IMR-90 (cell line): ENCODE data around the gene KANSL1L. TPM values are rescaled to one million over a fixed set of nuclear protein-coding genes. Genes with fewer than 3 reads are reported as not detected.

ENCODE experiments used
- ATAC-seq: fragments of 200-7000 bp; cut with Tn5 transposase; 2 replicates; pipeline ENCODE4 v1.9.1; 2020; ENCODE audit warnings: low read depth, mild to moderate bottlenecking, moderate library complexity
- BruUV-seq: library from RNA; stranded (reverse); fragments of 400-500 nt; replicated peaks from 2 replicates; lab custom pipeline; 2021; lab: Mats Ljungman, UMichigan
- CTCF ChIA-PET: fragments of 300-600 bp; formaldehyde crosslinking; extraction: SDS; loops from one replicate; lab custom pipeline; 2021; ENCODE audit warnings: antibody characterized with exemption; lab: Yijun Ruan, JAX
- POLR2A ChIA-PET: fragments of 300-600 bp; sonication (Branson Sonifier 250); formaldehyde crosslinking; loops from one replicate; lab custom pipeline; 2022; ENCODE audit warnings: antibody characterized with exemption; ENCODE audit not compliant: unreplicated experiment; lab: Charles Lee
- DNase-seq: peaks from one replicate; pipeline ENCODE4 v3.0.0; 2013
- H2AFZ ChIP-seq: replicated peaks from 2 replicates; pipeline ENCODE3; 2013; ENCODE audit warnings: low read length, mild to moderate bottlenecking; ENCODE audit not compliant: poor library complexity
- H2AK5ac ChIP-seq: 2 replicates; pipeline ENCODE4 v1.6.1; 2013; ENCODE audit warnings: low read depth, low read length, inconsistent platforms
- H2AK9ac ChIP-seq: replicated peaks from 2 replicates; pipeline ENCODE3; 2013; ENCODE audit warnings: mild to moderate bottlenecking, low read depth, low read length, moderate library complexity; ENCODE audit not compliant: poor library complexity
- H2BK120ac ChIP-seq: 2 replicates; pipeline ENCODE4 v1.6.1; 2013; ENCODE audit warnings: low read depth, low read length, inconsistent platforms
- H2BK15ac ChIP-seq: 3 replicates; pipeline ENCODE4 v1.6.1; 2013; ENCODE audit warnings: low read depth, low read length, inconsistent platforms
- H2BK20ac ChIP-seq: 2 replicates; pipeline ENCODE4 v1.6.1; 2013; ENCODE audit warnings: low read depth, mild to moderate bottlenecking, inconsistent platforms, low read length, moderate library complexity
- H2BK5ac ChIP-seq: 2 replicates; pipeline ENCODE4 v1.6.1; 2013; ENCODE audit warnings: mild to moderate bottlenecking, low read depth, low read length, inconsistent platforms; ENCODE audit not compliant: poor library complexity, severe bottlenecking
- H3K14ac ChIP-seq: replicated peaks from 2 replicates; pipeline ENCODE4 v1.6.1; 2013; ENCODE audit warnings: low read depth, low read length, inconsistent platforms
- H3K18ac ChIP-seq: 2 replicates; pipeline ENCODE4 v1.6.1; 2013; ENCODE audit warnings: low read depth, low read length, control low read depth
- H3K23ac ChIP-seq: 2 replicates; pipeline ENCODE4 v1.6.1; 2013; ENCODE audit warnings: low read depth, low read length, inconsistent platforms
- H3K27ac ChIP-seq: 2 replicates; pipeline ENCODE4 v1.5.1; 2013; ENCODE audit warnings: mild to moderate bottlenecking, control low read depth, low read length; ENCODE audit not compliant: insufficient read depth
- H3K27me3 ChIP-seq: 2 replicates; pipeline ENCODE4 v1.6.1; 2013; ENCODE audit warnings: low read length; ENCODE audit not compliant: control insufficient read depth, insufficient read depth
- H3K36me3 ChIP-seq: 2 replicates; pipeline ENCODE4 v1.6.1; 2013; ENCODE audit warnings: low read length, mixed read lengths; ENCODE audit not compliant: control insufficient read depth, insufficient read depth
- H3K4ac ChIP-seq: 2 replicates; pipeline ENCODE4 v1.6.1; 2013; ENCODE audit warnings: low read depth, low read length, inconsistent platforms
- H3K4me1 ChIP-seq: 2 replicates; pipeline ENCODE4 v1.6.1; 2013; ENCODE audit warnings: low read length, mixed read lengths; ENCODE audit not compliant: control insufficient read depth, insufficient read depth
- H3K4me2 ChIP-seq: 2 replicates; pipeline ENCODE4 v1.6.1; 2013; ENCODE audit warnings: low read depth, mild to moderate bottlenecking, control low read depth, low read length, moderate library complexity
- H3K4me3 ChIP-seq: 2 replicates; pipeline ENCODE4 v1.5.1; 2013; ENCODE audit warnings: low read depth, mild to moderate bottlenecking, control low read depth, low read length, moderate library complexity; ENCODE audit not compliant: insufficient read depth
- H3K56ac ChIP-seq: 2 replicates; pipeline ENCODE4 v1.6.1; 2013; ENCODE audit warnings: low read length, inconsistent platforms; ENCODE audit not compliant: insufficient read depth; ENCODE audit errors: extremely low read depth
- H3K79me1 ChIP-seq, 2 experiments: 2 replicates each; pipeline ENCODE4 v1.6.1; 2013; ENCODE audit warnings: low read length in 2 of 2, inconsistent platforms in 1 of 2, low read depth in 1 of 2
- H3K9ac ChIP-seq: 2 replicates; pipeline ENCODE4 v1.6.1; 2013; ENCODE audit warnings: low read depth, low read length, control low read depth
- H3K9me1 ChIP-seq: 2 replicates; pipeline ENCODE4 v1.6.1; 2013; ENCODE audit warnings: low read length, inconsistent platforms; ENCODE audit not compliant: insufficient read depth
- H3K9me3 ChIP-seq: 2 replicates; pipeline ENCODE4 v1.6.1; 2013; ENCODE audit warnings: low read length; ENCODE audit not compliant: control insufficient read depth, insufficient read depth
- H4K20me1 ChIP-seq: 2 replicates; pipeline ENCODE4 v1.6.1; 2013; ENCODE audit warnings: low read length, inconsistent platforms; ENCODE audit not compliant: insufficient read depth
- H4K5ac ChIP-seq: 2 replicates; pipeline ENCODE4 v1.6.1; 2013; ENCODE audit warnings: mild to moderate bottlenecking, low read depth, low read length, control low read depth
- H4K8ac ChIP-seq, 2 experiments: 2 replicates each; pipeline ENCODE4 v1.6.1; 2013; ENCODE audit warnings: low read depth in 2 of 2, low read length in 2 of 2, control low read depth in 1 of 2, inconsistent platforms in 1 of 2
- H4K91ac ChIP-seq: 2 replicates; pipeline ENCODE4 v1.6.1; 2013; ENCODE audit warnings: low read depth, low read length, inconsistent platforms; ENCODE audit not compliant: insufficient read depth
- BHLHE40 ChIP-seq: fragments of 150-350 bp; IDR thresholded peaks from 2 replicates; pipeline ENCODE4 v1.6.1; 2016; ENCODE audit warnings: mild to moderate bottlenecking, low read depth, low read length
- CEBPB ChIP-seq: IDR thresholded peaks from 2 replicates; pipeline ENCODE4 v1.6.1; 2012; ENCODE audit warnings: low read depth, low read length, improper control_type of control experiment
- CHD1 ChIP-seq: IDR thresholded peaks from 2 replicates; pipeline ENCODE4 v1.6.1; 2012; ENCODE audit warnings: low read depth, low read length, improper control_type of control experiment
- CTCF ChIP-seq: conservative IDR thresholded peaks from 2 replicates; pipeline ENCODE4 v1.5.1; 2012; ENCODE audit warnings: mild to moderate bottlenecking, low read depth, low read length, improper control_type of control experiment
- FOS ChIP-seq: fragments of 150-350 bp; IDR thresholded peaks from 2 replicates; pipeline ENCODE4 v1.6.1; 2016; ENCODE audit warnings: low read depth, low read length
- MAFK ChIP-seq: IDR thresholded peaks from 2 replicates; pipeline ENCODE4 v1.6.1; 2012; ENCODE audit warnings: low read depth, low read length, improper control_type of control experiment
- MAZ ChIP-seq: IDR thresholded peaks from 2 replicates; pipeline ENCODE4 v1.6.1; 2012; ENCODE audit warnings: low read depth, mild to moderate bottlenecking, low read length, improper control_type of control experiment, moderate library complexity, borderline replicate concordance
- MXI1 ChIP-seq: IDR thresholded peaks from 2 replicates; pipeline ENCODE4 v1.6.1; 2012; ENCODE audit warnings: low read depth, mild to moderate bottlenecking, low read length, moderate library complexity, borderline replicate concordance
- NFE2L2 ChIP-seq: fragments of 150-350 bp; IDR thresholded peaks from 2 replicates; pipeline ENCODE4 v1.6.1; 2016; ENCODE audit warnings: low read depth, mild to moderate bottlenecking, low read length
- POLR2A ChIP-seq: IDR thresholded peaks from 2 replicates; pipeline ENCODE4 v1.6.1; 2012; ENCODE audit warnings: mild to moderate bottlenecking, low read depth, low read length
- RAD21 ChIP-seq: IDR thresholded peaks from 2 replicates; pipeline ENCODE4 v1.6.1; 2012; ENCODE audit warnings: low read length, improper control_type of control experiment
- RCOR1 ChIP-seq: IDR thresholded peaks from 2 replicates; pipeline ENCODE4 v1.6.1; 2012; ENCODE audit warnings: mild to moderate bottlenecking, low read length, improper control_type of control experiment; ENCODE audit not compliant: insufficient replicate concordance
- RFX5 ChIP-seq: IDR thresholded peaks from 2 replicates; pipeline ENCODE4 v1.8.0; 2012; ENCODE audit warnings: low read depth, mild to moderate bottlenecking, low read length, moderate library complexity
- SMC3 ChIP-seq: fragments of 150-350 bp; IDR thresholded peaks from 2 replicates; pipeline ENCODE4 v1.6.1; 2016; ENCODE audit warnings: low read depth, mild to moderate bottlenecking, antibody characterized with exemption, low read length, moderate library complexity
- USF2 ChIP-seq: fragments of 150-350 bp; IDR thresholded peaks from 2 replicates; pipeline ENCODE4 v1.6.1; 2017; ENCODE audit warnings: mild to moderate bottlenecking, antibody characterized with exemption, low read length, low read depth
- dilution Hi-C: fragments of 300-500 bp; cut with HindIII; formaldehyde crosslinking; loops from one replicate; pipeline ENCODE4 v1.14.3; 2018; ENCODE audit warnings: low sequenced_read_pairs; ENCODE audit not compliant: unreplicated experiment
- in situ Hi-C: fragments of 300-500 bp; cut with MboI; formaldehyde crosslinking; loops from 3 replicates; pipeline ENCODE4 v1.14.3; 2019; ENCODE audit warnings: low sequenced_read_pairs, inconsistent platforms, mixed read lengths
- intact Hi-C: fragments of 100-400 bp; cut with micrococcal nuclease; formaldehyde crosslinking; loops from 2 replicates; pipeline ENCODE4 v1.10.0; 2022
- polyA plus RNA-seq, 3 experiments: library from polyadenylated mRNA; depleted of rRNA; stranded (reverse); fragments of >200 nt; gene quantifications; 2 replicates each; pipeline ENCODE4 v1.2.3, GENCODE V29; 2012; ENCODE audit warnings: low replicate concordance in 1 of 3
- total RNA-seq: library from RNA; depleted of rRNA; stranded (reverse); fragments of >200 nt; gene quantifications from 2 replicates; pipeline ENCODE4 v1.2.3, GENCODE V29; 2012
- TF ChIP-seq, protein P1 (sequence below): fragments of 150-350 bp; IDR thresholded peaks from 2 replicates; pipeline ENCODE4 v1.6.1; 2016; ENCODE audit warnings: low read depth, mild to moderate bottlenecking, low read length, moderate library complexity, borderline replicate concordance

The KANSL1L gene
- total and polyA plus RNA-seq, 2 of the 4 experiments (the other 2 are of a cell fraction), result 3.1 to 7.2 TPM

GRCh38 chr2:210147614-210148013 is 23.6 kb downstream of the KANSL1L start:
- no peaks in the 10 kb centered on the region for H3K9me3 ChIP-seq
- H2BK5ac ChIP-seq, result no peak overlapping the region
- no peak overlapping the region for H2BK15ac ChIP-seq
- CTCF ChIA-PET, result no interaction called here
- no peak overlapping the region for H4K91ac ChIP-seq
- POLR2A ChIA-PET, result no interaction called here
- dilution Hi-C loops, result no loop called here
- in situ Hi-C loops, result no loop called here
- no peak overlapping the region for H3K14ac ChIP-seq
- no peak overlapping the region for H3K4ac ChIP-seq
- H3K18ac ChIP-seq, result no peak overlapping the region
- no peak overlapping the region for H3K9ac ChIP-seq
- intact Hi-C loops, result no loop called here
- TF ChIP-seq CTCF (no peak), RFX5 (no peak), FOS (no peak), SMC3 (no peak), CHD1 (no peak), MAZ (no peak), RAD21 (no peak), BHLHE40 (no peak), USF2 (no peak), POLR2A (no peak), CEBPB (no peak), RCOR1 (no peak), MXI1 (no peak), MAFK (no peak), NFE2L2 (no peak)
- TF ChIP-seq, protein P1, sequence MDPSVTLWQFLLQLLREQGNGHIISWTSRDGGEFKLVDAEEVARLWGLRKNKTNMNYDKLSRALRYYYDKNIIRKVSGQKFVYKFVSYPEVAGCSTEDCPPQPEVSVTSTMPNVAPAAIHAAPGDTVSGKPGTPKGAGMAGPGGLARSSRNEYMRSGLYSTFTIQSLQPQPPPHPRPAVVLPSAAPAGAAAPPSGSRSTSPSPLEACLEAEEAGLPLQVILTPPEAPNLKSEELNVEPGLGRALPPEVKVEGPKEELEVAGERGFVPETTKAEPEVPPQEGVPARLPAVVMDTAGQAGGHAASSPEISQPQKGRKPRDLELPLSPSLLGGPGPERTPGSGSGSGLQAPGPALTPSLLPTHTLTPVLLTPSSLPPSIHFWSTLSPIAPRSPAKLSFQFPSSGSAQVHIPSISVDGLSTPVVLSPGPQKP, result no peak
- ATAC-seq (no peak), DNase-seq (no peak)
- H3K9me1 ChIP-seq, result no peaks in the 10 kb centered on the region; the same call in 1 of the 2 replicates
- H3K56ac ChIP-seq, result no peak overlapping the region
- H4K20me1 ChIP-seq, result no peaks in the 10 kb centered on the region
- H3K23ac ChIP-seq, result no peak overlapping the region
- no peak overlapping the region for H3K27ac ChIP-seq
- no peak overlapping the region for H2AK5ac ChIP-seq
- H3K27me3 ChIP-seq, result no peaks in the 10 kb centered on the region
- no peak overlapping the region for H3K4me3 ChIP-seq
- H3K4me2 ChIP-seq, result no peak overlapping the region
- no peak overlapping the region for H4K5ac ChIP-seq
- no peak overlapping the region for H2BK20ac ChIP-seq
- H2BK120ac ChIP-seq, result no peak overlapping the region
- H3K79me1 ChIP-seq, result no peaks in the 10 kb centered on the region
- no peak overlapping the region for H2AK9ac ChIP-seq
- BruUV-seq, result no TSS peak
- H3K36me3 ChIP-seq, result peaks cover 14% of the 10 kb centered on the region
- no peak overlapping the region for H4K8ac ChIP-seq
- no peak overlapping the region for H2AFZ ChIP-seq
- no peaks in the 10 kb centered on the region for H3K4me1 ChIP-seq
